Measurements from ENCODE around the gene DOC2B. TPM values are rescaled to one million over a fixed set of nuclear protein-coding genes. Genes with fewer than 3 reads are reported as not detected.

Gene DOC2B
- total RNA-seq, 1 donor, result 0.10 TPM

GRCh38 chr17:164303-165235 is 16.9 kb downstream of the DOC2B start:
- Histone ChIP-seq H3K4me3 (ENCODE audit: low read length) (no peak overlapping the region), H3K27me3 (ENCODE audit: insufficient read depth, low read length) (no peaks in the 10 kb centered on the region), H3K9me3 (ENCODE audit: low read depth, low read length) (no peaks in the 10 kb centered on the region), H3K4me1 (ENCODE audit: insufficient read depth, low read length) (no peaks in the 10 kb centered on the region)

DNA sequence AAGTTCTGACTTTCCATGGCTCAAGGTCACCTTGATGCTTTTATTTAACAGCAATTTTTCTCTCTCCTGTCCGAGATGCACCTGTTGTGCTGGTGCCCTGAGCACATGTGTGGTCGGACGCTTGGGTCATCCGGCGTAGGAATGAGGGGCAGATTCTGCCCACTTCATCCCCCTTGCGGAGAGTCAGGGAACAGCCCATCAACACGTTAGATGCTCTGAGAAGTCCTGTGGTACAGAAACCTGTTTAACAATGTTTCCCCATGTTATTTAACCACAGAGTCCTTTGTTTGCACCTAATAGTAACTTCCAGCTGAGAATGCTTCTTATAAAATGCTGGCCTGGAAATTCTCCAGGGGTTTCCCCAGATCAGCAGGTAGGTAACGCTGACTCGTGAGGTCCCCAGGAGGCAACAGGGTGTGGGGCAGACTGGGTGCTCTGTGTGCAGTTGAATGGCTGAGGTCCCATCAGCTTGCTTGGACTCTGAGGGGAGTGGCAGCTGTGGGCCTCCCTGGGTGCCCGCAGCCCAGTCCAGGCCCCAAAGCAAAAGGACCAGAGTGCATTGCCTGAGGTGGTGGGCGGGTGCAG is 17.8 kb downstream of the DOC2B start:
- Histone ChIP-seq H3K4me3 (ENCODE audit: low read length) (no peak overlapping the region), H3K27me3 (ENCODE audit: insufficient read depth, low read length) (no peaks in the 10 kb centered on the region), H3K4me1 (ENCODE audit: insufficient read depth, low read length) (no peaks in the 10 kb centered on the region), H3K9me3 (ENCODE audit: low read depth, low read length) (no peaks in the 10 kb centered on the region)

- Histone ChIP-seq H3K4me3 (ENCODE audit: low read length) (no peak overlapping the region), H3K27me3 (ENCODE audit: insufficient read depth, low read length) (no peaks in the 10 kb centered on the region), H3K9me3 (ENCODE audit: low read depth, low read length) (no peaks in the 10 kb centered on the region), H3K4me1 (ENCODE audit: insufficient read depth, low read length) (no peaks in the 10 kb centered on the region)
Measured at GRCh38 chr17:162689-163088, 18.8 kb downstream of the DOC2B start.

DNA sequence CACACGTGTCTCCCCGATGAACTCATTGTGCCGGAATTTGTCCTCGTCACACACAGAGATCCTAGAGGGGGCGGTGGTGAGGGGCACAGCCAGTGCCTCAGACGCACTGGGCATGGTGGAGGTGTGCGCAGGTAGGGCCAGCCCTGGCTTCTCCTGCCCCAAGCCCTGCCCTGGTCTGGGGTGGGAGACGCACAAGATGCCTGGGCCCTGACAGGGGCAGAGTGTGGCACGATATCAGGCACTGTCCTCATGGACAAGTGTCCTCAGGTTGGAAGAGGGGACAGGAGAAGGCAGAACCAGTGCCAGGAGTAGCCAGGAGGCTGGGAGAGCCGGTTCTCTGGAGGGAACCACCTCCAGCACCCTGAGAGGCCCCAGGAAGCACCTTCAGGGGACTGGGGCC is 20.0 kb downstream of the DOC2B start:
- Histone ChIP-seq H3K4me3 (ENCODE audit: low read length) (no peak overlapping the region), H3K4me1 (ENCODE audit: insufficient read depth, low read length) (no peaks in the 10 kb centered on the region), H3K27me3 (ENCODE audit: insufficient read depth, low read length) (no peaks in the 10 kb centered on the region), H3K9me3 (ENCODE audit: low read depth, low read length) (no peaks in the 10 kb centered on the region)

DNA sequence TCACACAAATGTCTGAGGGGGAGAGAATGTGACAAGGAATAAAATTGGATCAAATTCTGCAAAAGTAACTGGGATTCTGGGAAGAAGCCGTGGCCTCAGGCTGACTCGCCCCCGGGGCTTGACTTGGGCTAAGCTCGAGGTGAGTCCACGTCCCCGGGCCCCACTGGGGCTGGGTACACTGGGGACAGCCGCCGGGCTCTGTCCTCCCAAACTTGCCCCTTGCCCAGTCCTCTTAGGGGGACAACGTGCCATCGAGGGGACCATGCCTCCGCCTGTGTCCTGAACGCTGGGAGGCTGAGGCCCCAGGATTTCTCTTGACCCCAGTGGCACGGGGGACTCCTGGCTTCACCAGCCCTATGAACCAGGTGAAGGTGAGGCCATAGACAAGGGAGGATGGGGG is 21.1 kb downstream of the DOC2B start:
- Histone ChIP-seq H3K4me3 (ENCODE audit: low read length) (no peak overlapping the region), H3K27me3 (ENCODE audit: insufficient read depth, low read length) (no peaks in the 10 kb centered on the region), H3K4me1 (ENCODE audit: insufficient read depth, low read length) (no peaks in the 10 kb centered on the region), H3K9me3 (ENCODE audit: low read depth, low read length) (no peaks in the 10 kb centered on the region)

DNA sequence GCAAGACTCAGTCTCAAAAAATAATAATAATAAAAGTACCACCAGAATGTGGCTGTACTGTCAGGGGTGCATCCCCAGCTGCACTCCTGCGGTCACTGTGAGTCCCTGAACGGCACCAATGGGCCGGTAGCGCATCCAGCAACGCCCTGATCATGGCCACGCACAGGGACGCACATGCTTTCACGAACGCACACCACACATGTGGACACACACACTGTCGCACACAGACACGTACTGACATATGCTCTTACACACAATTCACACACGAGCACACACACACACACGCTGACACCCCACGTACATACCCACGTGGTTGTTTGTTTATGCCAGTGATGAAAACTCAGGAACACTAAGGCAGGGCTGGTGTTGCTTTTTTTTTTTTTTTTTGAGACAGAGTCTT is 21.8 kb downstream of the DOC2B start:
- Histone ChIP-seq H3K4me1 (ENCODE audit: insufficient read depth, low read length) (no peaks in the 10 kb centered on the region), H3K4me3 (ENCODE audit: low read length) (no peak overlapping the region), H3K9me3 (ENCODE audit: low read depth, low read length) (no peaks in the 10 kb centered on the region), H3K27me3 (ENCODE audit: insufficient read depth, low read length) (no peaks in the 10 kb centered on the region)

DNA sequence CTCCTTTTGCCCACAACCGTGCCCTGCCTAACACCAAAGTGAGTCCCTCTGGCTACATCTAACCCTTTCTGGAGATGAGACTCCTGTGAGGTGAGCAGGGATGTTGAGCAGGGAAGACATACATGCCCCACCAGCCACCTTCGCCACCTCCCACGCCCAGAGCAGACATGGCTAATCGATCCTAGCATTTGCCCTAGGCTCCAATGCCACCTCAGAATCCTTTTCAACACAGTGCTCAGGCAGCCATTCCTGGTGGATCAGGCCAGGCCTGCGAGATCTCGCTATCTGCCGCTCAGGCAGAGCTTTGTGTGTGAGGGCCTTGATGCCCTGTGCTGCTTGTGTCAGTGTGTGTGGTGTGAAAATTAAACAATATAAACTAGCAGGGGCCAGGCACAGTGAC is 23.1 kb downstream of the DOC2B start:
- no peaks in the 10 kb centered on the region for H3K27me3 ChIP-seq (ENCODE audit: insufficient read depth, low read length)
- H3K4me1 ChIP-seq (ENCODE audit: insufficient read depth, low read length), result no peaks in the 10 kb centered on the region
- H3K9me3 ChIP-seq (ENCODE audit: low read depth, low read length), result no peaks in the 10 kb centered on the region
- H3K4me3 ChIP-seq (ENCODE audit: low read length), result no peak overlapping the region

DNA sequence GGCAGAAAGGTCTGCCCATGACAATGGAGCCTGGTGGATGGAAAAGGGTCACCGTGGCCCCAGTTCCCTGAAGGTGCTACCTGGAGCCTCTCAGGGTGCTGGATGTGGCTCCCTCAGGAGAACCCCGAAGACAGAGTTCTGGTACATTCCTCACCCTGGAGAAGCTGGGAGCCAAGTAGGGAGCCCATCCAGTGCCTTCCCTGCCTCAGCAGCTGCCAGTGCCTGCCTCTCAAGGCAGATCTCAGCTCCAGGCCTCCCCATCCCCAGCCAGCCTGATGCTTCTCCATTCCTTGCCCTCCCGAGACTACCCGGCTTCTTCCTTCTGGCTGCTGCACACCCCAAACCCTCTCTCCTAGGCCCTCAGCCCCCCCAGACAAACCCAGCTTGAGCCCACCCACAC is 23.5 kb downstream of the DOC2B start:
- Histone ChIP-seq H3K27me3 (ENCODE audit: insufficient read depth, low read length) (no peaks in the 10 kb centered on the region), H3K4me1 (ENCODE audit: insufficient read depth, low read length) (no peaks in the 10 kb centered on the region)

DNA sequence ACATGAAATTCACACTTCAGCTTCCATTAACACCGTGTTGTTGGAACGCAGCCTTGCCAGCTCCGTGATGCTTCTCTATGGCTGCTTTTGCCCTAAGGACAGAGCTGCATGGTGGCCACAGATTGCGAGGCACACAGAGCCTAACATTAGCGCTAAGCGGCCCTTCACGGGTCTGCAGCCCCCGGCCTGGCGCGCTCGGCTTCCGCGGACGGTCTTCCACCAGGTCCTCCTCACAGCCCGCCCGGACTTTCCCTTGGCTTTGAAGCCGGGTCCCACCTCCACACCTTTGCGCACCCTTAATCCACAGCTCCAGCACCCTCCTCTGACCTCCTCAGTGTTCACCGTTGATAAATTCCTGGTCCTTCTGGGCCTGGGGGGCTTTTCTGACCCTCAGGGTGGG is 24.5 kb downstream of the DOC2B start:
- Histone ChIP-seq H3K4me1 (ENCODE audit: insufficient read depth, low read length) (no peaks in the 10 kb centered on the region), H3K4me3 (ENCODE audit: low read length) (no peak overlapping the region), H3K9me3 (ENCODE audit: low read depth, low read length) (no peaks in the 10 kb centered on the region), H3K27me3 (ENCODE audit: insufficient read depth, low read length) (no peaks in the 10 kb centered on the region)

More for the DNA sequence above, 23.5 kb downstream of the DOC2B start:
- no peak overlapping the region for H3K4me3 ChIP-seq (ENCODE audit: low read length)
- H3K9me3 ChIP-seq (ENCODE audit: low read depth, low read length), result no peaks in the 10 kb centered on the region

- Histone ChIP-seq H3K4me3 (ENCODE audit: low read length) (no peak overlapping the region), H3K4me1 (ENCODE audit: insufficient read depth, low read length) (no peaks in the 10 kb centered on the region), H3K9me3 (ENCODE audit: low read depth, low read length) (no peaks in the 10 kb centered on the region), H3K27me3 (ENCODE audit: insufficient read depth, low read length) (no peaks in the 10 kb centered on the region)
Measured at GRCh38 chr17:156094-156621, 25.3 kb downstream of the DOC2B start.

DNA sequence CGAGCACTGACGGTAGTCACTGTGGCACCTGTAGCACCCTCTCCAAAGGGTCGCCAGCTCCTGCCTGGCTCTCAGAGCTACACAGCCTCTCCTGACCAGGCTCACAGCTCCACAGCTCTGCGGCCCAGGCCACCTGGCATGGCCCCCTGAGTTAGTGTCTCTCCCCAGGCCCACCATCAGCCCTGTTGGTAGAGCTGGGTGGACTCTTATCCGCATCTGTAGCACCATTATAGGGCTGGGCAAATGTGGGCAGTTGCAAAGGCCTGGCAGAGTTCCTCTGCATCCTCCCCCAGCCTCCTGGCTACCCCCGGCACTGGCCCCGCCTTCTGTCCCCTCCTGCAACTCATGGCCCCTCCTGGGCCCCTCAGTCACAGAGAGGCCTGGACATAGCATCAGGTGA is 25.9 kb downstream of the DOC2B start:
- Histone ChIP-seq H3K9me3 (ENCODE audit: low read depth, low read length) (no peaks in the 10 kb centered on the region), H3K27me3 (ENCODE audit: insufficient read depth, low read length) (no peaks in the 10 kb centered on the region), H3K4me3 (ENCODE audit: low read length) (no peak overlapping the region), H3K4me1 (ENCODE audit: insufficient read depth, low read length) (no peaks in the 10 kb centered on the region)

DNA sequence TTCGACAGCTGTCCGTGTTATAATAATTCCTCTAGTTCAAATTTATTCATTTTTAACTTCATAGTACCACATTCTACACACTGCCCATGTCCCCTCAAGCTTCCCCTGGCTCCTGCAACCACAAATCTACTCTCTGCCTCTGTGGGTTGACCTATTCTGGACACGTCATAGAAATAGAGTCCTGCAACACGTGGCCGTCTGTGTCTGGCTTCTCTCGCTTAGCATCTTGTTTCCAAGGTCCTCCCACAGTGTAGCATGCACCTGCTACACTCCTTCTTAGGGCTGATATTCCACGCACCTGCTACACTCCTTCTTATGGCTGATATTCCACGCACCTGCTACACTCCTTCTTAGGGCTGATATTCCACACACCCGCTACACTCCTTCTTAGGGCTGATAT is 27.6 kb downstream of the DOC2B start:
- Histone ChIP-seq H3K4me3 (ENCODE audit: low read length) (no peak overlapping the region), H3K9me3 (ENCODE audit: low read depth, low read length) (no peaks in the 10 kb centered on the region), H3K4me1 (ENCODE audit: insufficient read depth, low read length) (no peaks in the 10 kb centered on the region), H3K27me3 (ENCODE audit: insufficient read depth, low read length) (no peaks in the 10 kb centered on the region)

GRCh38 chr17:152860-153420 is 28.5 kb downstream of the DOC2B start:
- Histone ChIP-seq H3K27me3 (ENCODE audit: insufficient read depth, low read length) (no peaks in the 10 kb centered on the region), H3K4me1 (ENCODE audit: insufficient read depth, low read length) (no peaks in the 10 kb centered on the region), H3K4me3 (ENCODE audit: low read length) (no peak overlapping the region), H3K9me3 (ENCODE audit: low read depth, low read length) (no peaks in the 10 kb centered on the region)

- no peaks in the 10 kb centered on the region for H3K9me3 ChIP-seq (ENCODE audit: low read depth, low read length)
- no peak overlapping the region for H3K4me3 ChIP-seq (ENCODE audit: low read length)
- no peaks in the 10 kb centered on the region for H3K4me1 ChIP-seq (ENCODE audit: insufficient read depth, low read length)
- H3K27me3 ChIP-seq (ENCODE audit: insufficient read depth, low read length), result no peaks in the 10 kb centered on the region
Measured at GRCh38 chr17:151886-152859, 29.3 kb downstream of the DOC2B start.

Data from mononuclear cell (primary cell).